Activated CD4-positive, CD25-positive, alpha-beta regulatory T cell (primary cell): ENCODE results near the gene RPS6KA5.

Experiments used
- DNase-seq, 4 experiments: peaks; one replicate each; lab custom pipeline; 2025; lab: John Stamatoyannopoulos, UW

Gene RPS6KA5

GRCh38 chr14:90805662-90806540 lies 254.5 kb downstream of the RPS6KA5 start:
- no peak for DNase-seq

GRCh38 chr14:90805084-90805391 lies 255.4 kb downstream of the RPS6KA5 start:
- no peak for DNase-seq

GRCh38 chr14:90804292-90805083 lies 256.0 kb downstream of the RPS6KA5 start:
- no peak for DNase-seq

- no peak for DNase-seq
These were observed 257.2 kb downstream of the RPS6KA5 start for GRCh38 chr14:90803249-90803648.

- no peak for DNase-seq
These were observed 261.0 kb downstream of the RPS6KA5 start for GRCh38 chr14:90799420-90799819.

- DNase-seq, result no peak
These were observed 262.5 kb downstream of the RPS6KA5 start for GRCh38 chr14:90797919-90798318.
